Mesendoderm (in vitro differentiated cells): Measurements from ENCODE around the gene ECHDC3.

Experiments used
- DNase-seq: peaks from one replicate; pipeline ENCODE4 v3.0.0; 2013
- H2AK5ac ChIP-seq: 2 replicates; pipeline ENCODE4 v1.6.1; 2013; ENCODE audit warnings: low read length, inconsistent platforms
- H2BK120ac ChIP-seq: 2 replicates; pipeline ENCODE4 v1.6.1; 2013; ENCODE audit warnings: low read depth, mild to moderate bottlenecking, low read length, moderate library complexity, mixed read lengths
- H2BK15ac ChIP-seq: replicated peaks from 2 replicates; pipeline ENCODE4 v1.6.1; 2013; ENCODE audit warnings: low read depth, mild to moderate bottlenecking, moderate library complexity
- H2BK5ac ChIP-seq: 2 replicates; pipeline ENCODE4 v1.6.1; 2013; ENCODE audit warnings: low read length, inconsistent platforms
- H3K18ac ChIP-seq: 2 replicates; pipeline ENCODE4 v1.6.1; 2013; ENCODE audit warnings: mild to moderate bottlenecking, low read length, mixed read lengths
- H3K23ac ChIP-seq: one replicate; pipeline ENCODE4 v1.6.1; 2013; ENCODE audit warnings: low read length
- H3K27ac ChIP-seq: 2 replicates; pipeline ENCODE4 v1.5.1; 2013; ENCODE audit warnings: low read depth, mild to moderate bottlenecking, inconsistent platforms, low read length, moderate library complexity
- H3K27me3 ChIP-seq: 2 replicates; pipeline ENCODE4 v1.6.1; 2013; ENCODE audit warnings: low read length, control low read depth, mild to moderate bottlenecking, inconsistent platforms; ENCODE audit not compliant: insufficient read depth, poor library complexity
- H3K36me3 ChIP-seq: 2 replicates; pipeline ENCODE4 v1.6.1; 2013; ENCODE audit warnings: low read length, inconsistent platforms; ENCODE audit not compliant: control insufficient read depth, insufficient read depth
- H3K4ac ChIP-seq: one replicate; pipeline ENCODE4 v1.6.1; 2013; ENCODE audit warnings: low read depth, mild to moderate bottlenecking, low read length, moderate library complexity
- H3K4me1 ChIP-seq: 2 replicates; pipeline ENCODE4 v1.6.1; 2013; ENCODE audit warnings: low read depth, low read length, inconsistent platforms; ENCODE audit not compliant: control insufficient read depth
- H3K4me2 ChIP-seq: 2 replicates; pipeline ENCODE4 v1.6.1; 2013; ENCODE audit warnings: low read length
- H3K4me3 ChIP-seq: 2 replicates; pipeline ENCODE4 v1.5.1; 2013; ENCODE audit warnings: mild to moderate bottlenecking, low read length
- H3K56ac ChIP-seq: one replicate; pipeline ENCODE4 v1.6.1; 2013; ENCODE audit warnings: low read length
- H3K79me1 ChIP-seq: 2 replicates; pipeline ENCODE4 v1.6.1; 2013; ENCODE audit warnings: low read length, inconsistent platforms
- H3K79me2 ChIP-seq: 2 replicates; pipeline ENCODE4 v1.6.1; 2013; ENCODE audit warnings: mild to moderate bottlenecking, low read length; ENCODE audit not compliant: control insufficient read depth, insufficient read depth
- H3K9ac ChIP-seq: 2 replicates; pipeline ENCODE4 v1.6.1; 2013; ENCODE audit warnings: low read length, inconsistent platforms
- H4K5ac ChIP-seq: one replicate; pipeline ENCODE4 v1.6.1; 2013; ENCODE audit warnings: low read length
- H4K8ac ChIP-seq: one replicate; pipeline ENCODE4 v1.6.1; 2013; ENCODE audit warnings: low read depth, mild to moderate bottlenecking, control low read depth, low read length, moderate library complexity
- WGBS: extraction: QIAGEN DNeasy Blood & Tissue Kit; methylation state at CpG from one replicate; pipeline ENCODE4 v1.1.7; 2013; ENCODE audit warnings: low lambda C conversion rate, missing lambda C conversion rate; ENCODE audit not compliant: insufficient coverage; ENCODE audit errors: extremely low coverage; 5-methylcytosine and 5-hydroxymethylcytosine counted together

The ECHDC3 gene

GRCh38 chr10:11765141-11765540 is 23.0 kb downstream of the ECHDC3 start:
- Histone ChIP-seq H4K5ac (no peak overlapping the region), H2BK15ac (no peak overlapping the region), H3K56ac (no peak overlapping the region), H2AK5ac (no peak overlapping the region), H3K27ac (no peak overlapping the region), H2BK120ac (no peak overlapping the region), H3K23ac (no peak overlapping the region), H3K4me3 (no peak overlapping the region), H2BK5ac (no peak overlapping the region), H4K8ac (no peak overlapping the region), H3K18ac (no peak overlapping the region), H3K36me3 (no peaks in the 10 kb centered on the region), H3K27me3 (no peaks in the 10 kb centered on the region), H3K9ac (no peak overlapping the region), H3K4ac (no peak overlapping the region), H3K79me2 (no peaks in the 10 kb centered on the region), H3K4me1 (no peaks in the 10 kb centered on the region), H3K79me1 (no peaks in the 10 kb centered on the region), H3K4me2 (no peak overlapping the region)
- no CpG with 5 or more reads among the region's 6 CpGs for WGBS
- DNase-seq = no peak

- Histone ChIP-seq H3K79me1 (no peaks in the 10 kb centered on the region), H3K4ac (no peak overlapping the region), H3K4me1 (no peaks in the 10 kb centered on the region), H3K27me3 (no peaks in the 10 kb centered on the region), H2BK5ac (no peak overlapping the region), H4K5ac (no peak overlapping the region), H3K27ac (no peak overlapping the region), H2AK5ac (no peak overlapping the region), H3K36me3 (no peaks in the 10 kb centered on the region), H4K8ac (no peak overlapping the region), H3K9ac (no peak overlapping the region), H3K56ac (no peak overlapping the region), H3K23ac (no peak overlapping the region), H3K79me2 (no peaks in the 10 kb centered on the region), H3K4me3 (no peak overlapping the region), H2BK120ac (no peak overlapping the region), H3K4me2 (no peak overlapping the region), H2BK15ac (no peak overlapping the region), H3K18ac (no peak overlapping the region)
- no peak for DNase-seq
- no CpG with 5 or more reads among the region's 16 CpGs for WGBS
Measured at GRCh38 chr10:11772575-11773288, 30.6 kb downstream of the ECHDC3 start.

DNA sequence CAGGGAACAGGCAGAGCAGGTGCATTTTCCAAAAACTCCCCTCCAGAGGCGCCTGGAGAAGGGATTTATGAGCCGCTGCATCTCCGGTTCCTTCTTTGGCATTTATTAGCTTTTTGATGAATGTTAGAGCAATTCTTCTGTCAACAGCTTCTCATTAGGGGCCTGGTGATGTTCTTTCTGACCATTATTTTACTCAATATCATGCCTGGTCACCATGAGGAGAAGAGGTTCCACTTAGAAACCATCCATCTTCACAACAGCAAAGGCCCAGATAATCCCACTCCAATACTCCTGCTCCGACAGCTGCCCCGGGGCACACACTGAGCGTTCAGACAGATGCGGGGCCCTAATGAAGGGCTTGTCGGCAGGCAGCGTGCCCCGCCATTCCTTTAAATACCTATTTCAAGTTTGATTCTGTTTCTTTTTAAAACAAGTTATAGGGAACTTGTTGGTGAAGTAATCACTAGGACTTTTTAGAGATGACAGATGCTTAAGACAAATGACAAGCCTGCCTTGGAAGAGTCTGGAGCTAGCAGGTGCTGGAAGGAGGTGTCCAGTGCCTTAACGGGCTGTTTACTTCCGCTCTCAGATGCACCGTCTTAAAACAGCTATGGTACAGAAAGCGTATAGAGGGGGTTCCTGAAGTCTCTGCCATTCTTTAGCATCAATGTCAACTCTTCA is 31.7 kb downstream of the ECHDC3 start:
- Histone ChIP-seq H3K4me3 (no peak overlapping the region), H3K4ac (no peak overlapping the region), H4K5ac (no peak overlapping the region), H3K23ac (no peak overlapping the region), H2BK5ac (no peak overlapping the region), H2BK15ac (no peak overlapping the region), H4K8ac (no peak overlapping the region), H2BK120ac (no peak overlapping the region), H3K18ac (no peak overlapping the region), H3K79me2 (no peaks in the 10 kb centered on the region), H3K36me3 (no peaks in the 10 kb centered on the region), H3K4me1 (no peaks in the 10 kb centered on the region), H3K56ac (no peak overlapping the region), H3K9ac (no peak overlapping the region), H3K4me2 (no peak overlapping the region), H3K27me3 (no peaks in the 10 kb centered on the region), H2AK5ac (no peak overlapping the region), H3K79me1 (no peaks in the 10 kb centered on the region), H3K27ac (no peak overlapping the region)
- WGBS = no CpG with 5 or more reads among the region's 14 CpGs
- no peak for DNase-seq

DNA sequence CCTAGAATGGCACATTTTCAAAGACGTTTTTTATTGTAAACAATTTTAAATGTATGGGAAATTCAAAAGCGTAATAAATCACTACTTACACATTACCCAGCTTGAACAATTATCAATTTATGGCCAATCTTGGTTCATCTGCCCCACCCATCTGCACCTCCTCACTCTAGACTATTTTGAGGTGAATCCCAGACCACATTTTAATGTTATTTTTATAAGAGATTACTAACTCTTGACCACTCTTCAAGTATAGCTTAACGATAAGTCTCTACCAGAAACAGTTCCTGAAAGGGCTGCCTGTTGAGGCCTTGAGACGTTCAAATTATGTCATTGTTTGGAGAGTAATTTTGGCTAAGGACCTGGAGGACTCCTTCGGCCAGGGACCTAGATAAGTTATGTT is 33.2 kb downstream of the ECHDC3 start:
- Histone ChIP-seq H3K36me3 (no peaks in the 10 kb centered on the region), H3K23ac (no peak overlapping the region), H4K5ac (no peak overlapping the region), H3K4me1 (no peaks in the 10 kb centered on the region), H4K8ac (no peak overlapping the region), H3K4me3 (no peak overlapping the region), H3K4ac (no peak overlapping the region), H3K27me3 (no peaks in the 10 kb centered on the region), H2BK15ac (no peak overlapping the region), H3K56ac (no peak overlapping the region), H3K4me2 (no peak overlapping the region), H3K79me1 (no peaks in the 10 kb centered on the region), H2BK5ac (no peak overlapping the region), H3K79me2 (no peaks in the 10 kb centered on the region), H3K9ac (no peak overlapping the region), H3K27ac (no peak overlapping the region), H2BK120ac (no peak overlapping the region), H3K18ac (no peak overlapping the region), H2AK5ac (no peak overlapping the region)
- no peak for DNase-seq
- no CpG with 5 or more reads among the region's 5 CpGs for WGBS

DNA sequence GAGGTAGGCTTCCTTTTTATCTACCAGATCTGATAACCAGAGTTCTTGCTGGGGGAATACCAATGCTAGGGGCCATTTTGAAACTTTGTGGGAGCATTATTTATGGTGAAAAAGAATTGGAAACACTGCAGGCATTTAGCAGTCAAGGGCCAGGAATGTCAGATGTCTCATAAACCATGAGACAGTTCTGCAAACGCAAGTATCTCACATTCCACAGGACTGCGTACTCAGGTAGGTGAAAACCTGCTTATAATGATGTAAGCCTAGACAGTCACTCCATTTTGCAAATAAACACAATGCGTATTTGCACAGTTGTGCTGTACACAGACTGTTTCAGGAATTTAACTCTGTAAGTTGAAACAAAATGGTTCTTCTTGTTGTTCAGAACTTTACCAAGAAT is 33.9 kb downstream of the ECHDC3 start:
- Histone ChIP-seq H3K56ac (no peak overlapping the region), H3K4me2 (no peak overlapping the region), H2BK5ac (no peak overlapping the region), H3K36me3 (no peaks in the 10 kb centered on the region), H4K8ac (no peak overlapping the region), H2BK120ac (no peak overlapping the region), H3K27ac (no peak overlapping the region), H3K9ac (no peak overlapping the region), H3K27me3 (no peaks in the 10 kb centered on the region), H4K5ac (no peak overlapping the region), H2AK5ac (no peak overlapping the region), H3K23ac (no peak overlapping the region), H3K79me1 (no peaks in the 10 kb centered on the region), H3K4me3 (no peak overlapping the region), H3K79me2 (no peaks in the 10 kb centered on the region), H3K4me1 (no peaks in the 10 kb centered on the region), H3K18ac (no peak overlapping the region), H3K4ac (no peak overlapping the region), H2BK15ac (no peak overlapping the region)
- no peak for DNase-seq
- no CpG with 5 or more reads among the region's 3 CpGs for WGBS
